Kidney (tissue), 14 donors: Measurements from ENCODE around the gene OR2AK2. TPM values are rescaled to one million over a fixed set of nuclear protein-coding genes. Genes with fewer than 3 reads are reported as not detected.

ENCODE experiments used
- DNase-seq, 5 donors: peaks; one replicate each; pipeline ENCODE4 v3.0.0-alpha.2; 2013 to 2020
- FAIRE-seq: peaks from 2 replicates; lab custom pipeline; 2012; peaks lifted over from hg19 to GRCh38; lab: Jason Lieb, UNC
- H3K27ac ChIP-seq, 2 donors: one replicate each; pipeline ENCODE4 v1.7.0; 2013; ENCODE audit warnings: low read depth in 2 of 2, low read length in 2 of 2, inconsistent platforms in 1 of 2
- H3K27me3 ChIP-seq: one replicate; pipeline ENCODE4 v1.7.1; 2013; ENCODE audit warnings: low read length, inconsistent platforms; ENCODE audit not compliant: control insufficient read depth, insufficient read depth
- H3K36me3 ChIP-seq, 3 donors: one replicate each; pipeline versions ENCODE4 v1.7.0 to v1.7.1; 2013; ENCODE audit warnings: low read length in 3 of 3, control low read depth in 1 of 3, inconsistent platforms in 1 of 3; ENCODE audit not compliant: insufficient read depth in 3 of 3, control insufficient read depth in 2 of 3
- H3K4me1 ChIP-seq, 3 donors: one replicate each; pipeline versions ENCODE4 v1.7.0 to v1.7.1; 2013; ENCODE audit warnings: low read length in 3 of 3, inconsistent platforms in 1 of 3, low read depth in 1 of 3; ENCODE audit not compliant: control insufficient read depth in 2 of 3, insufficient read depth in 2 of 3
- H3K4me3 ChIP-seq, 3 donors: one replicate each; pipeline versions ENCODE4 v1.7.0 to v1.8.1; 2013; ENCODE audit warnings: low read length in 3 of 3, control low read depth in 1 of 3, inconsistent platforms in 1 of 3
- H3K9ac ChIP-seq, 3 donors: one replicate each; pipeline versions ENCODE4 v1.7.0 to v1.7.1; 2013; ENCODE audit warnings: low read length in 3 of 3, control low read depth in 1 of 3, inconsistent platforms in 1 of 3
- H3K9me3 ChIP-seq, 3 donors: one replicate each; pipeline versions ENCODE4 v1.7.0 to v1.7.1; 2013; ENCODE audit warnings: low read length in 3 of 3, control low read depth in 1 of 3, inconsistent platforms in 1 of 3; ENCODE audit not compliant: control insufficient read depth in 2 of 3, insufficient read depth in 1 of 3
- intact Hi-C: fragments of 100-400 bp; cut with DNase I; formaldehyde crosslinking; loops from one replicate; pipeline ENCODE4 v1.11.1; 2022
- polyA plus RNA-seq: library from polyadenylated mRNA; stranded (reverse); fragments of 350-450 nt; fragmentation: Illumina TruSeq; extraction: RNeasy Lipid Tissue Mini Kit (QIAGEN cat#74804); gene quantifications from one replicate; pipeline ENCODE4 v1.2.3, GENCODE V29; 2014; ENCODE audit warnings: low read depth, low replicate concordance; ENCODE audit not compliant: insufficient read depth
- total RNA-seq: library from RNA; stranded (reverse); fragmentation: NEBNext Ultra II Directional; extraction: Animal tissue kit (Norgen Biotek cat#: 25700); gene quantifications from one replicate; pipeline ENCODE4 v1.2.1, GENCODE V29; 2021
- TF ChIP-seq, protein P1 (sequence below): IDR thresholded peaks from 3 replicates; pipeline ENCODE4 v1.5.1; 2012; ENCODE audit warnings: mild to moderate bottlenecking, moderate library complexity, borderline replicate concordance; ENCODE audit not compliant: insufficient read depth; ENCODE audit errors: extremely low read depth
- donor health status: control.
- donor health status: control.
- donor health status: control.
- donor health status: control.
- donor health status: control.
- donor health status: DM: yes; HTN: yes; CAD: no.
- donor health status: Normal renal cell carcinoma (clear cell type).

OR2AK2 gene
- total and polyA plus RNA-seq, 2 donors from 2014 or later: not detected

DNA sequence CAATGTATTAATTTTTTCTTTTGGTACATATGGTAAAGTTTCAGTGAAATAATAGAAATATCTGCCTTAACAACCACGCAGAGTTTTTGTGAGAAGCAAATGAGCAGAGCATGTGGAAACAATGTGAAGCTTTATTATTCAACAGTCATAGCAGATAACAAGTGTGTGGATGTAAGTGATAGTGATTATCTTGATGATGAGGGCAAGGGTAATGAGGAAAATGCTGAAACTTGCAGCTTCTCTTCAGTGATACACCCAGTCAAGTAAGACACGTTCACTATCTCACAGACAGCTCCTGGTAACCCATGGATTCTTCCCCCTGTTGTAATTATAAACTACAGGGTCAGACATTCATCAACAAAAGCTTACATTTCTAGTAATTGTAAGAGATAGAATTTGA is 33.8 kb downstream of the OR2AK2 start:
- TF ChIP-seq, protein P1, sequence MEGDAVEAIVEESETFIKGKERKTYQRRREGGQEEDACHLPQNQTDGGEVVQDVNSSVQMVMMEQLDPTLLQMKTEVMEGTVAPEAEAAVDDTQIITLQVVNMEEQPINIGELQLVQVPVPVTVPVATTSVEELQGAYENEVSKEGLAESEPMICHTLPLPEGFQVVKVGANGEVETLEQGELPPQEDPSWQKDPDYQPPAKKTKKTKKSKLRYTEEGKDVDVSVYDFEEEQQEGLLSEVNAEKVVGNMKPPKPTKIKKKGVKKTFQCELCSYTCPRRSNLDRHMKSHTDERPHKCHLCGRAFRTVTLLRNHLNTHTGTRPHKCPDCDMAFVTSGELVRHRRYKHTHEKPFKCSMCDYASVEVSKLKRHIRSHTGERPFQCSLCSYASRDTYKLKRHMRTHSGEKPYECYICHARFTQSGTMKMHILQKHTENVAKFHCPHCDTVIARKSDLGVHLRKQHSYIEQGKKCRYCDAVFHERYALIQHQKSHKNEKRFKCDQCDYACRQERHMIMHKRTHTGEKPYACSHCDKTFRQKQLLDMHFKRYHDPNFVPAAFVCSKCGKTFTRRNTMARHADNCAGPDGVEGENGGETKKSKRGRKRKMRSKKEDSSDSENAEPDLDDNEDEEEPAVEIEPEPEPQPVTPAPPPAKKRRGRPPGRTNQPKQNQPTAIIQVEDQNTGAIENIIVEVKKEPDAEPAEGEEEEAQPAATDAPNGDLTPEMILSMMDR: no peak
- Histone ChIP-seq H3K27ac (no peak overlapping the region), H3K9ac (no peak overlapping the region), H3K27me3 (no peaks in the 10 kb centered on the region), H3K4me1 (no peaks in the 10 kb centered on the region), H3K36me3 (no peaks in the 10 kb centered on the region), H3K4me3 (no peak overlapping the region), H3K9me3 (no peaks in the 10 kb centered on the region)
- FAIRE-seq: no peak
- no peak for DNase-seq
- intact Hi-C loops: no loop called here

DNA sequence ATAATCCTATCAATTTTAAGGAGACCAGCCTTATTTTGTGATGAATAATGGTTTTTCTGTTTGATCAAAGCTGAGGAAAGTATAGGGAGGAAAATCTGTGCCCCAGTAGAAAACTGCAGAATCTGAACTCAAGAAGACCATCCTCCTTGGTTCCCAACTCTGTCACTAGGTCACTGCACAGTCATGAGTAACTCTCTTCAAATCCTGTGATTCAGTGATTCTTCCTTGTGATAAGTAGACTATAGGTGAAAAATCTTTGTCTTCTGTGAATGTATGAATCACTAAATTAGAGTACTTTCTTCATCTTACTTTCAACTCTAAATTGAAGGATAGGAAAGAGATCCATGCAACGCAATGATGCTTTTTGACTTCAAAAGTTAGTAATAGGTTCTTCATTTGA is 35.1 kb downstream of the OR2AK2 start:
- TF ChIP-seq, protein P1: no peak
- intact Hi-C loops: no loop called here
- DNase-seq (no peak), FAIRE-seq (no peak)
- Histone ChIP-seq H3K27ac (no peak overlapping the region), H3K9me3 (no peaks in the 10 kb centered on the region), H3K4me1 (no peaks in the 10 kb centered on the region), H3K36me3 (no peaks in the 10 kb centered on the region), H3K27me3 (no peaks in the 10 kb centered on the region), H3K4me3 (no peak overlapping the region), H3K9ac (no peak overlapping the region)

DNA sequence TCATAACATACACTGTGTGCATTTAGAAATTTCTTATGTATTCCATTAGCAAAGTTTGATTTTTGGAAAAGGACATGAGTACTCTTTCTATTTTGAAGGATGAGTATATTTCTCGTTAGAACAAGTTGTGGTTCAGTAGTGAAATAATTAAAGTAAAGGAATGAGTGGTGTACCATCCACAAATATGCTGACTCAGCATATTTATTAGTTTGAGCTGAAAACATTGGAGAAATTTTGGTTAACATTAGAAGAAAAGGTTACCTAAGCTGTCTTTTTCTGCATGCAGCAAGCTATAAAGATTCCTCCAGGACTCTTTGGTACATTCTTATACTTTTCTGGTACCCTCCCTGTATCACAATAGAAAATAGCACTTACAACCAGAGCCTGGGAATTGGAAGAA is 42.7 kb downstream of the OR2AK2 start:
- Histone ChIP-seq H3K9ac (no peak overlapping the region), H3K36me3 (no peaks in the 10 kb centered on the region), H3K4me3 (no peak overlapping the region), H3K4me1 (no peaks in the 10 kb centered on the region), H3K27me3 (no peaks in the 10 kb centered on the region), H3K9me3 (peaks cover 0 to 18% (median 2%) of the 10 kb centered on the region in 3 donors), H3K27ac (no peak overlapping the region)
- FAIRE-seq (no peak), DNase-seq (no peak)
- intact Hi-C loops: no loop called here
- TF ChIP-seq, protein P1: no peak

DNA sequence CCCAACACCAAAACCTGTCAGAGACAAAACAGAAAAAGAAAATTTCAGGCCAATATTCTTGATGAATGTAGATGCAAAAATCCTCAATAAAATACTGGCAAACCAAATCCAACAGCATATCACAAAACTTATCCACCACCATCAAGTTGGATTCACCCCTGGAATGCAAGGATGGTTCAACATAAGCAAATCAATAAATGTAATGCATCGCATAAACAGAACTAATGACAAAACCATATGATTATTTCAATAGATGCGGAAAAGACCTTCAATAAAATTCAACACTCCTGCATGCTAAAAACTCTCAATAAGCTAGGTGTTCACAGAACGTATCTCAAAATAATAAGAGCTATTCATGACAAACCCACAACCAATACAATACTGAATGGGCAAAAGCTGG is 44.6 kb downstream of the OR2AK2 start:
- Histone ChIP-seq H3K9me3 (peaks cover 0 to 18% (median 2%) of the 10 kb centered on the region in 3 donors), H3K27ac (no peak overlapping the region), H3K4me1 (no peaks in the 10 kb centered on the region), H3K4me3 (no peak overlapping the region), H3K36me3 (no peaks in the 10 kb centered on the region), H3K27me3 (no peaks in the 10 kb centered on the region), H3K9ac (no peak overlapping the region)
- intact Hi-C loops: no loop called here
- TF ChIP-seq, protein P1: no peak
- no peak for DNase-seq
- FAIRE-seq: no peak
